ENCODE measurements around the gene TTC33.

The TTC33 gene

DNA sequence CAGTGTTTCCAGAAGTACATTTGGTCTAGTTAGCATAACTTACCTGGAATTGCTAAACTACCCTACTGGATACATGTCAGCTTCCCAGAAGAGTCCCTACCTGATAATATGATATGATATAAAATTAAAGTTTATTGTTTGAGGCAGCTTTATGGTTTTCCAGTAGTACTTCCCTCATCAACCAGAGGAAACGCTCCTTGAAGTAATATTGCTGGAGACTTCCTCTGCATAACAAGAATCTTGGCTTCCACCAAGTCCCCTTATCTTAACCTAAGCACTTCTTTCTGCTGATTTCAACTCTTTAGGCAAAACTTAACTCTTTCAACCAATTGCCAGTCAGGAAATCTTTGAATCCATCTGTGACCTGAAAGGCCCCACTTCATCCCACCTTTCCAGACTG is 290.3 kb downstream of the TTC33 start:
- no peak for DNase-seq

DNA sequence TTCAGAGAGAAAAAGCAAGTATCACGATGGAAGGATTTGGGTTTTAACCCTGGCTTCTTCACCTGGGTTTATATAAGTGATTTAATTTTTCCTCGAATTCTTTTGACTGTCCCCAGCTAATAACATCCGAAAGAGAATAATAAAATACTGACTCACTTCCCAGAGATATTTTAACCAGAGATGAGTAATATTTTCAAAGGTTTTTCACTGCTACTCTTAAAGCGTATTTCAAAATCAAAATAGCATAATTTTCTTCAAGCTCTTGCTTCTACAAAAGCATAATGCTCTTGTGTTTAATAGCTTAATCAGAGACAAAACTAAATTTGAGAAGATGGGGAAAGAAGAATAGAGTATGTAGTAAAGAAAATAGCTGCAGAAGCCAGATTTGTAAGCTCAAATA is 291.2 kb downstream of the TTC33 start:
- no peak for DNase-seq

All from NCI-H1930 (cell line).